K562 (cell line): Measurements from ENCODE around the gene TEX101.
"Not testable (repeated sequence)": the region's sequence is repeated elsewhere in the genome, so short reads cannot be mapped to it uniquely, and the experiment has no call there.

Source experiments
- CEBPB ChIP-seq: fragments of 450-650 bp; IDR thresholded peaks from 2 replicates; pipeline ENCODE4 v1.6.1; 2016; ENCODE audit warnings: missing genetic modification characterization, missing compliant biosample characterization
- MEIS2 ChIP-seq: fragments of 450-650 bp; IDR thresholded peaks from 2 replicates; pipeline ENCODE4 v1.6.1; 2014; ENCODE audit warnings: mild to moderate bottlenecking; ENCODE audit not compliant: partially characterized antibody
- TF ChIP-seq, protein P1 (sequence below), 3 experiments: IDR thresholded peaks in 2 of 3; conservative IDR thresholded peaks in 1 of 3; 2 replicates each; pipeline ENCODE4 v1.5.1; 2011 to 2012; ENCODE audit warnings: low read length in 3 of 3, mild to moderate bottlenecking in 3 of 3, control low read depth in 2 of 3, improper control_type of control experiment in 1 of 3, inconsistent platforms in 1 of 3, low read depth in 1 of 3, mixed read lengths in 1 of 3, moderate library complexity in 1 of 3; ENCODE audit not compliant: insufficient read depth in 2 of 3

DNA sequence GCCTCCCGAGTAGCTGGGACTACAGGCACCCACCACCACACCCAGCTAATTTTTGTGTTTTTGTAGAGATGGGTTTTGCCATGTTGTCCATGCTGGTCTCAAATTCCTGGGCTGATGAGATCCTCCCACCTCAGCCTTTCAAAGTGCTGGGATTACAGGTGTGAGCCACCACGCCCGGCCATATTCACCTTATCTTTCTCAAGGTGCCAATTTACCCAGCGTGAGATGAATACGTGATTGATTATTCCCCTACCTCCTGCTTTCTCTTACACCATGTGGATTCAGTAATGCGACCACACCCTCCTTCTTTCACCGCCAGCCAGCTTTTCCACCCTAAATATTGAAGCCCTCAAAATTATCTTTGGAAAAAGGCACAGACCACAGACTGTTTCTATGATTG is 31.4 kb upstream of the TEX101 start:
- TF ChIP-seq MEIS2; CEBPB (tag): not testable (repeated sequence)
- TF ChIP-seq, protein P1, sequence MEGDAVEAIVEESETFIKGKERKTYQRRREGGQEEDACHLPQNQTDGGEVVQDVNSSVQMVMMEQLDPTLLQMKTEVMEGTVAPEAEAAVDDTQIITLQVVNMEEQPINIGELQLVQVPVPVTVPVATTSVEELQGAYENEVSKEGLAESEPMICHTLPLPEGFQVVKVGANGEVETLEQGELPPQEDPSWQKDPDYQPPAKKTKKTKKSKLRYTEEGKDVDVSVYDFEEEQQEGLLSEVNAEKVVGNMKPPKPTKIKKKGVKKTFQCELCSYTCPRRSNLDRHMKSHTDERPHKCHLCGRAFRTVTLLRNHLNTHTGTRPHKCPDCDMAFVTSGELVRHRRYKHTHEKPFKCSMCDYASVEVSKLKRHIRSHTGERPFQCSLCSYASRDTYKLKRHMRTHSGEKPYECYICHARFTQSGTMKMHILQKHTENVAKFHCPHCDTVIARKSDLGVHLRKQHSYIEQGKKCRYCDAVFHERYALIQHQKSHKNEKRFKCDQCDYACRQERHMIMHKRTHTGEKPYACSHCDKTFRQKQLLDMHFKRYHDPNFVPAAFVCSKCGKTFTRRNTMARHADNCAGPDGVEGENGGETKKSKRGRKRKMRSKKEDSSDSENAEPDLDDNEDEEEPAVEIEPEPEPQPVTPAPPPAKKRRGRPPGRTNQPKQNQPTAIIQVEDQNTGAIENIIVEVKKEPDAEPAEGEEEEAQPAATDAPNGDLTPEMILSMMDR (IDR thresholded peaks at IDR 0.05 in 2 of 3, conservative IDR thresholded peaks at IDR 0.05 in 1 of 3; ENCODE audit: insufficient read depth in 2 of 3, low read depth in 1 of 3, low read length in 3 of 3), result not testable (repeated sequence)
